ENCODE data around the gene CCDC38. TPM values are rescaled to one million over a fixed set of nuclear protein-coding genes. Genes with fewer than 3 reads are reported as not detected.

CCDC38 gene
- total and polyA plus RNA-seq, 10 of the 15 experiments (the other 5 are each of a cell fraction or from before 2014, with no cell fraction given), result 0.04 to 0.05 TPM; not detected in 8

DNA sequence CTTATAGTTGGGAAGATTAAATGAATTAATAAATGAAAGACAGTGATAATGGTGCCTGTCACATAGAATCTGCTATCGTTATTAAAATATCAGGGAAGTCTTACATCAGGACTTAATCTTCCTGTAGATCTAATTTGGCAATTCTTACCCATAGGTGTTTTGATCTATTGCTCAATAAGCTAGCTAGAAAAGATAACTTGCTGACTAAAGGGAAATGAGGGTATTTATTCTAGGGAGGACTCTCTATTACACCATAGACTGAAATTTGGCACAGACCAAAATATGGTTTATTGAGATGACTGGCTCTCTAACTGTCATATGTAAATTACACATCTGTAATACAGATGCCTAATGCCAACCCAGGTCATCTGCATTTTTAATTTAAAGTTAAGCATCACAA is 42.3 kb upstream of the CCDC38 start:
- H3K4me2 ChIP-seq (ENCODE audit: control insufficient read depth, insufficient read depth), result no peak overlapping the region
- ChIA-PET RAD21 (ENCODE audit: unreplicated experiment) (no interaction called here), POLR2A (interaction anchor here (0.6 kb wide), 1 partner anchor 913 kb away, joined by 4 read pairs; no protein-coding TSS in a partner anchor), SMC1A (ENCODE audit: uncharacterized antibody, unreplicated experiment) (no interaction called here), CTCF (interaction anchor here (1.7 kb wide), 1 partner anchor 14 kb away, joined by 7 read pairs; no protein-coding TSS in a partner anchor)
- ATAC-seq (no peak), DNase-seq (ENCODE audit: low read depth, low spot score) (no peak), FAIRE-seq (no peak)
- no peak overlapping the region for H2AFZ ChIP-seq (ENCODE audit: control insufficient read depth, low read depth, low read length)
- no peaks in the 10 kb centered on the region for H3K9me3 ChIP-seq (replicated peaks; ENCODE audit: control insufficient read depth, insufficient read depth, low read length)
- no peaks in the 10 kb centered on the region for H3K36me3 ChIP-seq (ENCODE audit: control insufficient read depth in 2 of 2, insufficient read depth in 2 of 2, low read length in 1 of 2)
- 100% methylated on average over 1 of the region's 1 CpG for WGBS (ENCODE audit: insufficient coverage, insufficient replicate concordance, low lambda C conversion rate, missing lambda C conversion rate)
- in situ Hi-C loops (cut with MboI) (no loop called here), intact Hi-C loops (cut with micrococcal nuclease; ENCODE audit: unreplicated experiment) (no loop called here)
- H3K4me3 ChIP-seq, result no peak overlapping the region
- H3K9ac ChIP-seq (ENCODE audit: control insufficient read depth, insufficient read depth, low read length), result no peak overlapping the region
- no peaks in the 10 kb centered on the region for H3K79me2 ChIP-seq (ENCODE audit: control insufficient read depth, insufficient read depth, low read length)
- no peaks in the 10 kb centered on the region for H3K4me1 ChIP-seq (ENCODE audit: control insufficient read depth, insufficient read depth, low read length)
- H4K20me1 ChIP-seq (ENCODE audit: control insufficient read depth, insufficient read depth), result no peaks in the 10 kb centered on the region
- no TSS peak for BruUV-seq (replicated peaks)
- H3K27ac ChIP-seq (ENCODE audit: control insufficient read depth, insufficient read depth), result no peak overlapping the region
- TF ChIP-seq SMAD1 (IDR thresholded peaks at IDR 0.05; ENCODE audit: low read depth, partially characterized antibody), result no peak
- no peak for TF ChIP-seq NFYA (IDR thresholded peaks at IDR 0.05; ENCODE audit: borderline replicate concordance, low read depth, low read length)
- no peak for TF ChIP-seq CBFB (IDR thresholded peaks at IDR 0.05; ENCODE audit: low read depth)
- no peak for TF ChIP-seq TCF7 (IDR thresholded peaks at IDR 0.05; ENCODE audit: borderline replicate concordance)
- TF ChIP-seq ZBED1 (IDR thresholded peaks at IDR 0.05; ENCODE audit: borderline replicate concordance), result no peak
- TF ChIP-seq, protein P1, sequence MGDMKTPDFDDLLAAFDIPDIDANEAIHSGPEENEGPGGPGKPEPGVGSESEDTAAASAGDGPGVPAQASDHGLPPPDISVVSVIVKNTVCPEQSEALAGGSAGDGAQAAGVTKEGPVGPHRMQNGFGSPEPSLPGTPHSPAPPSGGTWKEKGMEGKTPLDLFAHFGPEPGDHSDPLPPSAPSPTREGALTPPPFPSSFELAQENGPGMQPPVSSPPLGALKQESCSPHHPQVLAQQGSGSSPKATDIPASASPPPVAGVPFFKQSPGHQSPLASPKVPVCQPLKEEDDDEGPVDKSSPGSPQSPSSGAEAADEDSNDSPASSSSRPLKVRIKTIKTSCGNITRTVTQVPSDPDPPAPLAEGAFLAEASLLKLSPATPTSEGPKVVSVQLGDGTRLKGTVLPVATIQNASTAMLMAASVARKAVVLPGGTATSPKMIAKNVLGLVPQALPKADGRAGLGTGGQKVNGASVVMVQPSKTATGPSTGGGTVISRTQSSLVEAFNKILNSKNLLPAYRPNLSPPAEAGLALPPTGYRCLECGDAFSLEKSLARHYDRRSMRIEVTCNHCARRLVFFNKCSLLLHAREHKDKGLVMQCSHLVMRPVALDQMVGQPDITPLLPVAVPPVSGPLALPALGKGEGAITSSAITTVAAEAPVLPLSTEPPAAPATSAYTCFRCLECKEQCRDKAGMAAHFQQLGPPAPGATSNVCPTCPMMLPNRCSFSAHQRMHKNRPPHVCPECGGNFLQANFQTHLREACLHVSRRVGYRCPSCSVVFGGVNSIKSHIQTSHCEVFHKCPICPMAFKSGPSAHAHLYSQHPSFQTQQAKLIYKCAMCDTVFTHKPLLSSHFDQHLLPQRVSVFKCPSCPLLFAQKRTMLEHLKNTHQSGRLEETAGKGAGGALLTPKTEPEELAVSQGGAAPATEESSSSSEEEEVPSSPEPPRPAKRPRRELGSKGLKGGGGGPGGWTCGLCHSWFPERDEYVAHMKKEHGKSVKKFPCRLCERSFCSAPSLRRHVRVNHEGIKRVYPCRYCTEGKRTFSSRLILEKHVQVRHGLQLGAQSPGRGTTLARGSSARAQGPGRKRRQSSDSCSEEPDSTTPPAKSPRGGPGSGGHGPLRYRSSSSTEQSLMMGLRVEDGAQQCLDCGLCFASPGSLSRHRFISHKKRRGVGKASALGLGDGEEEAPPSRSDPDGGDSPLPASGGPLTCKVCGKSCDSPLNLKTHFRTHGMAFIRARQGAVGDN (IDR thresholded peaks at IDR 0.05), result no peak
- no peak for TF ChIP-seq TCF12 (IDR thresholded peaks at IDR 0.05; ENCODE audit: low read depth, low read length)
- no peak for TF ChIP-seq RAD21 (IDR thresholded peaks at IDR 0.05; ENCODE audit: insufficient read depth, low read depth, low read length)
- H3K27me3 ChIP-seq (replicated peaks in 1 of 2; ENCODE audit: control insufficient read depth in 2 of 2, insufficient read depth in 2 of 2, low read length in 1 of 2), result peaks cover 0 to 1% of the 10 kb centered on the region in 2 experiments; a peak in 1 of 4 replicates

All from GM12878 (cell line).